ENCODE measurements around the gene AP1M2. TPM values are rescaled to one million over a fixed set of nuclear protein-coding genes. Genes with fewer than 3 reads are reported as not detected.

Gene AP1M2
- total RNA-seq, 2 donors from 2014 or later = 132 to 146 TPM

DNA sequence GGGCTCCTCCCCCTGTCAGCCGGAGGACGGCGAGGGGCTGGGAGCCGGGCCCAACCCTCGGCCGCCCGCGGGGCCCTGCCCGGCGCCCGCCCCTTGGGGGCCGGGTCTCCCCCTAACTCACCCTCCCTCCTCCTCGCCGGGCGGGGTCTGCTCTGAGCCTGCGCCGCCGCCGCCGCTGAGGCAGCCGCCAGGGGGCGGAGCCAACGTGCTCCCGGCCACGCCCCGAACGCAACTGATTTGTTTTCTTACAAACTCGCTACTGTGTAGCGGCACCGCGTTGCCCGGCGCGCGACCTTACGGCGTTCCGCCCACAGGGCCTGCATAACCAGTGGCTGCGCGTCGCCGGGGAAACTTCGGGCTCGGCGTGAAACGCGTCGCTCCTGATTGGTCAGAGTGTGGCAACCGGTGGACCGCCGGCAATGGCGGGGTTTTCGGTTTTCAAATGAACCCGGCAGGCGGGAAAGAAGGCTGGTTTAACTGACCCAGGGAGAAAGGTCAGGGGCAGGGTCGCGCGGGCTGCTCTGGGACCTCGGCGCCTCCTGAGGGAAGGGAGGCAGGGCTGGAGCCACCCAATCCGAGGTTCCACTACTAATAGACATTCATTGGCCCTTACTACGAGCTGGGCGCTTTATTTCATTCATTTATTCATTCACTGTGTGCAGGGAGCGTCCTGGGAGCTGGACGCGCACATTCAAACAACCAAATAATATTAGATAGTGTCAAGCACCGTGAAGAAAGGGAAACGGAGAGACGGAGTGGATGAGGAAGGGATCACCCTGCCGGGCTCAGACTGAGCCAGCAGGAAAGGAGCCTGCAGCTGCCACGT, 18.1 kb downstream of the AP1M2 start, which contains the start of gene CDKN2D:
Gene CDKN2D, minus strand, starts transcription at position 154 of the 826 bp plus-strand sequence. CDS start 326 bp downstream, outside the sequence.
- Histone ChIP-seq H3K27me3 (ENCODE audit: control insufficient read depth, insufficient read depth, low read length, poor library complexity, severe bottlenecking) (peaks cover 16% of the 10 kb centered on the region), H3K9ac (ENCODE audit: extremely low read depth, low read length, poor library complexity, severe bottlenecking) (peak within 1 kb of the TSS; percentile 92), H3K4me3 (ENCODE audit: low read length) (peak within 1 kb of the TSS; percentile 85), H3K27ac (ENCODE audit: low read depth, low read length) (peak within 1 kb of the TSS; percentile 94), H3K9me3 (ENCODE audit: control insufficient read depth, low read length) (no peaks in the 10 kb centered on the region), H3K4me1 (ENCODE audit: control insufficient read depth, insufficient read depth, low read length) (no peaks in the 10 kb centered on the region), H3K36me3 (ENCODE audit: control insufficient read depth, insufficient read depth, low read length) (no peaks in the 10 kb centered on the region)
- peak within 1 kb of the TSS; percentile 67 for H3K4me3 Mint-ChIP-seq
- H3K27ac Mint-ChIP-seq = peak within 1 kb of the TSS; percentile 97
- peak; percentile 100 for DNase-seq
- TF ChIP-seq, protein P1, sequence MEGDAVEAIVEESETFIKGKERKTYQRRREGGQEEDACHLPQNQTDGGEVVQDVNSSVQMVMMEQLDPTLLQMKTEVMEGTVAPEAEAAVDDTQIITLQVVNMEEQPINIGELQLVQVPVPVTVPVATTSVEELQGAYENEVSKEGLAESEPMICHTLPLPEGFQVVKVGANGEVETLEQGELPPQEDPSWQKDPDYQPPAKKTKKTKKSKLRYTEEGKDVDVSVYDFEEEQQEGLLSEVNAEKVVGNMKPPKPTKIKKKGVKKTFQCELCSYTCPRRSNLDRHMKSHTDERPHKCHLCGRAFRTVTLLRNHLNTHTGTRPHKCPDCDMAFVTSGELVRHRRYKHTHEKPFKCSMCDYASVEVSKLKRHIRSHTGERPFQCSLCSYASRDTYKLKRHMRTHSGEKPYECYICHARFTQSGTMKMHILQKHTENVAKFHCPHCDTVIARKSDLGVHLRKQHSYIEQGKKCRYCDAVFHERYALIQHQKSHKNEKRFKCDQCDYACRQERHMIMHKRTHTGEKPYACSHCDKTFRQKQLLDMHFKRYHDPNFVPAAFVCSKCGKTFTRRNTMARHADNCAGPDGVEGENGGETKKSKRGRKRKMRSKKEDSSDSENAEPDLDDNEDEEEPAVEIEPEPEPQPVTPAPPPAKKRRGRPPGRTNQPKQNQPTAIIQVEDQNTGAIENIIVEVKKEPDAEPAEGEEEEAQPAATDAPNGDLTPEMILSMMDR (conservative IDR thresholded peaks at IDR 0.05) = peak; percentile 28
- peaks cover 25% of the 10 kb centered on the region for H3K4me1 Mint-ChIP-seq
- peaks cover 19% of the 10 kb centered on the region for H3K27me3 Mint-ChIP-seq (ENCODE audit: insufficient read depth)
- H3K9me3 Mint-ChIP-seq = no peaks in the 10 kb centered on the region
- 1% methylated on average over 36 to 71 of the region's 71 CpGs for WGBS, 2 experiments (ENCODE audit: insufficient coverage in 1 of 2, insufficient read length in 1 of 2)
- peaks cover 12% of the 10 kb centered on the region for H3K36me3 Mint-ChIP-seq (ENCODE audit: low read depth)

DNA sequence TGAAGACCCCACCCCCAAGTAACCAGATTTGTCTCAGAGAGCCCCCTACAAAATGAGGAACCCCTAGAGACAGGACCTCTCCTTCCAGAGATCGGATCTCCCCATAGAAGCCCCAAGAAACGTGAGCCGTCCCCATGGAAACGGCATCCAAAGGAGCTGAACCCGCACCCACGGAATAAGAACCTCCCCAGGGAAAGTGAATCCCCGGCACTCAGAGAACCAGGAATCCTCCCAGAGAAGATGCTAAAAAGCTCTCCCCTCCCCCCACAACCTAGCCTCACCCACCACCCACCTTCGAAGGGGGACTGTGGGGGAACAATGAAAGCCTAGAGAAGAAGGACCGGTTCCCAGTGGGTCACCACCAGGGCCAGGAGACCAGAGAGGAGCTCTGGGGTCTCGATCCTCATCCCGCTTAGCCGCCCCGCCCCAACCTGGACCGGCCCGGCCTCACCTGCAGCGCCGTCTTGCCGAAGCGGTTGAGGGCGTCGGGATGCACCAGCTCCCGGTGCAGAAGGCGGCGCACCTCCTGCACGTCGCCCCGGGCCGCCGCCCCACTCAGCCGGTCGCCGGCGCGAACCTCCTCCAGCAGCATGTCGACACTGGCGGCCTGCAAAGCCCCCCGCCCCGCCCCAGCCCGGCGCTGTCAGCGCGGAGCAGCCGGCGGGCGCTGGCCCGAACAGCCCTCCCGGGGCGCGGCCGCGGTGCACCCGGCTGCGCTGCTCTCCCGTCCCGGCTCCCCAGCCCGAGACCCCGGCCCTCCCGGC, 18.9 kb downstream of the AP1M2 start:
- peaks cover 4% of the 10 kb centered on the region for H3K36me3 ChIP-seq (ENCODE audit: control insufficient read depth, insufficient read depth, low read length)
- H3K27me3 ChIP-seq (ENCODE audit: control insufficient read depth, insufficient read depth, low read length, poor library complexity, severe bottlenecking) = peaks cover 16% of the 10 kb centered on the region
- no peak overlapping the region for H3K27ac ChIP-seq (ENCODE audit: low read depth, low read length)
- no peaks in the 10 kb centered on the region for H3K4me1 ChIP-seq (ENCODE audit: control insufficient read depth, insufficient read depth, low read length)
- no peak overlapping the region for H3K9ac ChIP-seq (ENCODE audit: extremely low read depth, low read length, poor library complexity, severe bottlenecking)
- peak; percentile 90 for DNase-seq
- H3K4me3 ChIP-seq (ENCODE audit: low read length) = peak overlapping the region; percentile 85
- H3K4me1 Mint-ChIP-seq = peaks cover 25% of the 10 kb centered on the region
- WGBS, 2 experiments (ENCODE audit: insufficient coverage in 1 of 2, insufficient read length in 1 of 2) = 0 to 1% methylated on average over 28 to 58 of the region's 58 CpGs
- H3K27me3 Mint-ChIP-seq (ENCODE audit: insufficient read depth) = peaks cover 19% of the 10 kb centered on the region
- peaks cover 11% of the 10 kb centered on the region for H3K36me3 Mint-ChIP-seq (ENCODE audit: low read depth)
- peak overlapping the region; percentile 61 for H3K27ac Mint-ChIP-seq
- no peaks in the 10 kb centered on the region for H3K9me3 Mint-ChIP-seq
- H3K9me3 ChIP-seq (ENCODE audit: control insufficient read depth, low read length) = no peaks in the 10 kb centered on the region
- TF ChIP-seq, protein P1 (conservative IDR thresholded peaks at IDR 0.05) = peak; percentile 6
- H3K4me3 Mint-ChIP-seq = peak overlapping the region; percentile 67

DNA sequence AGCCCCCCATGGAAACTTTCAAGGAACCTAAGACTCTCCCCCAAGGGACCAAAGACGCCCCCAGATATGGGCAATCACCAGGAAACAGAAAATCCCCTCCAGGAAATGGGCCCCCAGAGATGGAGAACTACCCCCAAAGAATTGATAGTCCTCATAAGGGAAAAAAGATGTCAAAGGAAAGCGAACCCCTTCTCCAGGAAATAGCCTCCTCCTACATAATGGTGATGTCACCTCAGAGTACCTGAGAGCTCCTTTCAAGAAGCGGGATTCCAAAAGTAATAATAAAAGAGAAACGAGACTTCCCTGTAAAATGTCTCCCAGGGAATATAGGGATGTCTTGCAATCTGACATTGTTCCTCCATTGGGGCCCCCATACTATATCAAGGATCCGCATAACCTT, 19.5 kb downstream of the AP1M2 start:
- no peaks in the 10 kb centered on the region for H3K9me3 ChIP-seq (ENCODE audit: control insufficient read depth, low read length)
- H3K4me1 ChIP-seq (ENCODE audit: control insufficient read depth, insufficient read depth, low read length) = no peaks in the 10 kb centered on the region
- no peak overlapping the region for H3K9ac ChIP-seq (ENCODE audit: extremely low read depth, low read length, poor library complexity, severe bottlenecking)
- H3K9me3 Mint-ChIP-seq = no peaks in the 10 kb centered on the region
- 45% methylated on average over 4 of the region's 5 CpGs; no CpG with 5 or more reads in 1 of the 2 experiments for WGBS, 2 experiments (ENCODE audit: insufficient coverage in 1 of 2, insufficient read length in 1 of 2)
- H3K4me1 Mint-ChIP-seq = peaks cover 25% of the 10 kb centered on the region
- H3K27ac Mint-ChIP-seq = no peak overlapping the region
- no peak overlapping the region for H3K27ac ChIP-seq (ENCODE audit: low read depth, low read length)
- H3K4me3 ChIP-seq (ENCODE audit: low read length) = peak overlapping the region; percentile 85
- peaks cover 19% of the 10 kb centered on the region for H3K27me3 Mint-ChIP-seq (ENCODE audit: insufficient read depth)
- H3K4me3 Mint-ChIP-seq = peak overlapping the region; percentile 67
- H3K36me3 ChIP-seq (ENCODE audit: control insufficient read depth, insufficient read depth, low read length) = peaks cover 6% of the 10 kb centered on the region
- TF ChIP-seq, protein P1 (conservative IDR thresholded peaks at IDR 0.05) = no peak
- peaks cover 11% of the 10 kb centered on the region for H3K36me3 Mint-ChIP-seq (ENCODE audit: low read depth)
- no peak for DNase-seq
- H3K27me3 ChIP-seq (ENCODE audit: control insufficient read depth, insufficient read depth, low read length, poor library complexity, severe bottlenecking) = peaks cover 16% of the 10 kb centered on the region
